IMR-90 (cell line): Measurements from ENCODE around the gene TMED4. TPM values are rescaled to one million over a fixed set of nuclear protein-coding genes. Genes with fewer than 3 reads are reported as not detected.

Source experiments
- ATAC-seq: fragments of 200-7000 bp; cut with Tn5 transposase; 2 replicates; pipeline ENCODE4 v1.9.1; 2020; ENCODE audit warnings: low read depth, mild to moderate bottlenecking, moderate library complexity
- BruUV-seq: library from RNA; stranded (reverse); fragments of 400-500 nt; replicated peaks from 2 replicates; lab custom pipeline; 2021; lab: Mats Ljungman, UMichigan
- CTCF ChIA-PET: fragments of 300-600 bp; formaldehyde crosslinking; extraction: SDS; loops from one replicate; lab custom pipeline; 2021; ENCODE audit warnings: antibody characterized with exemption; lab: Yijun Ruan, JAX
- POLR2A ChIA-PET: fragments of 300-600 bp; sonication (Branson Sonifier 250); formaldehyde crosslinking; loops from one replicate; lab custom pipeline; 2022; ENCODE audit warnings: antibody characterized with exemption; ENCODE audit not compliant: unreplicated experiment; lab: Charles Lee
- DNase-seq: peaks from one replicate; pipeline ENCODE4 v3.0.0; 2013
- H2AFZ ChIP-seq: replicated peaks from 2 replicates; pipeline ENCODE3; 2013; ENCODE audit warnings: low read length, mild to moderate bottlenecking; ENCODE audit not compliant: poor library complexity
- H2AK5ac ChIP-seq: 2 replicates; pipeline ENCODE4 v1.6.1; 2013; ENCODE audit warnings: low read depth, low read length, inconsistent platforms
- H2AK9ac ChIP-seq: replicated peaks from 2 replicates; pipeline ENCODE3; 2013; ENCODE audit warnings: mild to moderate bottlenecking, low read depth, low read length, moderate library complexity; ENCODE audit not compliant: poor library complexity
- H2BK120ac ChIP-seq: 2 replicates; pipeline ENCODE4 v1.6.1; 2013; ENCODE audit warnings: low read depth, low read length, inconsistent platforms
- H2BK15ac ChIP-seq: 3 replicates; pipeline ENCODE4 v1.6.1; 2013; ENCODE audit warnings: low read depth, low read length, inconsistent platforms
- H2BK20ac ChIP-seq: 2 replicates; pipeline ENCODE4 v1.6.1; 2013; ENCODE audit warnings: low read depth, mild to moderate bottlenecking, inconsistent platforms, low read length, moderate library complexity
- H2BK5ac ChIP-seq: 2 replicates; pipeline ENCODE4 v1.6.1; 2013; ENCODE audit warnings: mild to moderate bottlenecking, low read depth, low read length, inconsistent platforms; ENCODE audit not compliant: poor library complexity, severe bottlenecking
- H3K14ac ChIP-seq: replicated peaks from 2 replicates; pipeline ENCODE4 v1.6.1; 2013; ENCODE audit warnings: low read depth, low read length, inconsistent platforms
- H3K18ac ChIP-seq: 2 replicates; pipeline ENCODE4 v1.6.1; 2013; ENCODE audit warnings: low read depth, low read length, control low read depth
- H3K23ac ChIP-seq: 2 replicates; pipeline ENCODE4 v1.6.1; 2013; ENCODE audit warnings: low read depth, low read length, inconsistent platforms
- H3K27ac ChIP-seq: 2 replicates; pipeline ENCODE4 v1.5.1; 2013; ENCODE audit warnings: mild to moderate bottlenecking, control low read depth, low read length; ENCODE audit not compliant: insufficient read depth
- H3K27me3 ChIP-seq: 2 replicates; pipeline ENCODE4 v1.6.1; 2013; ENCODE audit warnings: low read length; ENCODE audit not compliant: control insufficient read depth, insufficient read depth
- H3K36me3 ChIP-seq: 2 replicates; pipeline ENCODE4 v1.6.1; 2013; ENCODE audit warnings: low read length, mixed read lengths; ENCODE audit not compliant: control insufficient read depth, insufficient read depth
- H3K4ac ChIP-seq: 2 replicates; pipeline ENCODE4 v1.6.1; 2013; ENCODE audit warnings: low read depth, low read length, inconsistent platforms
- H3K4me1 ChIP-seq: 2 replicates; pipeline ENCODE4 v1.6.1; 2013; ENCODE audit warnings: low read length, mixed read lengths; ENCODE audit not compliant: control insufficient read depth, insufficient read depth
- H3K4me2 ChIP-seq: 2 replicates; pipeline ENCODE4 v1.6.1; 2013; ENCODE audit warnings: low read depth, mild to moderate bottlenecking, control low read depth, low read length, moderate library complexity
- H3K4me3 ChIP-seq: 2 replicates; pipeline ENCODE4 v1.5.1; 2013; ENCODE audit warnings: low read depth, mild to moderate bottlenecking, control low read depth, low read length, moderate library complexity; ENCODE audit not compliant: insufficient read depth
- H3K56ac ChIP-seq: 2 replicates; pipeline ENCODE4 v1.6.1; 2013; ENCODE audit warnings: low read length, inconsistent platforms; ENCODE audit not compliant: insufficient read depth; ENCODE audit errors: extremely low read depth
- H3K79me1 ChIP-seq, 2 experiments: 2 replicates each; pipeline ENCODE4 v1.6.1; 2013; ENCODE audit warnings: low read length in 2 of 2, inconsistent platforms in 1 of 2, low read depth in 1 of 2
- H3K9ac ChIP-seq: 2 replicates; pipeline ENCODE4 v1.6.1; 2013; ENCODE audit warnings: low read depth, low read length, control low read depth
- H3K9me1 ChIP-seq: 2 replicates; pipeline ENCODE4 v1.6.1; 2013; ENCODE audit warnings: low read length, inconsistent platforms; ENCODE audit not compliant: insufficient read depth
- H3K9me3 ChIP-seq: 2 replicates; pipeline ENCODE4 v1.6.1; 2013; ENCODE audit warnings: low read length; ENCODE audit not compliant: control insufficient read depth, insufficient read depth
- H4K20me1 ChIP-seq: 2 replicates; pipeline ENCODE4 v1.6.1; 2013; ENCODE audit warnings: low read length, inconsistent platforms; ENCODE audit not compliant: insufficient read depth
- H4K5ac ChIP-seq: 2 replicates; pipeline ENCODE4 v1.6.1; 2013; ENCODE audit warnings: mild to moderate bottlenecking, low read depth, low read length, control low read depth
- H4K8ac ChIP-seq, 2 experiments: 2 replicates each; pipeline ENCODE4 v1.6.1; 2013; ENCODE audit warnings: low read depth in 2 of 2, low read length in 2 of 2, control low read depth in 1 of 2, inconsistent platforms in 1 of 2
- H4K91ac ChIP-seq: 2 replicates; pipeline ENCODE4 v1.6.1; 2013; ENCODE audit warnings: low read depth, low read length, inconsistent platforms; ENCODE audit not compliant: insufficient read depth
- CEBPB ChIP-seq: IDR thresholded peaks from 2 replicates; pipeline ENCODE4 v1.6.1; 2012; ENCODE audit warnings: low read depth, low read length, improper control_type of control experiment
- CHD1 ChIP-seq: IDR thresholded peaks from 2 replicates; pipeline ENCODE4 v1.6.1; 2012; ENCODE audit warnings: low read depth, low read length, improper control_type of control experiment
- MAFK ChIP-seq: IDR thresholded peaks from 2 replicates; pipeline ENCODE4 v1.6.1; 2012; ENCODE audit warnings: low read depth, low read length, improper control_type of control experiment
- MXI1 ChIP-seq: IDR thresholded peaks from 2 replicates; pipeline ENCODE4 v1.6.1; 2012; ENCODE audit warnings: low read depth, mild to moderate bottlenecking, low read length, moderate library complexity, borderline replicate concordance
- RAD21 ChIP-seq: IDR thresholded peaks from 2 replicates; pipeline ENCODE4 v1.6.1; 2012; ENCODE audit warnings: low read length, improper control_type of control experiment
- RFX5 ChIP-seq: IDR thresholded peaks from 2 replicates; pipeline ENCODE4 v1.8.0; 2012; ENCODE audit warnings: low read depth, mild to moderate bottlenecking, low read length, moderate library complexity
- SMC3 ChIP-seq: fragments of 150-350 bp; IDR thresholded peaks from 2 replicates; pipeline ENCODE4 v1.6.1; 2016; ENCODE audit warnings: low read depth, mild to moderate bottlenecking, antibody characterized with exemption, low read length, moderate library complexity
- USF2 ChIP-seq: fragments of 150-350 bp; IDR thresholded peaks from 2 replicates; pipeline ENCODE4 v1.6.1; 2017; ENCODE audit warnings: mild to moderate bottlenecking, antibody characterized with exemption, low read length, low read depth
- WGBS, 2 experiments: methylation state at CpG; one replicate each; pipeline versions ENCODE4 v1.1.5 to v1.1.7; 2013; ENCODE audit warnings: missing lambda C conversion rate in 2 of 2; ENCODE audit not compliant: insufficient read length in 1 of 2; ENCODE audit errors: extremely low coverage in 2 of 2; 5-methylcytosine and 5-hydroxymethylcytosine counted together
- dilution Hi-C: fragments of 300-500 bp; cut with HindIII; formaldehyde crosslinking; loops from one replicate; pipeline ENCODE4 v1.14.3; 2018; ENCODE audit warnings: low sequenced_read_pairs; ENCODE audit not compliant: unreplicated experiment
- in situ Hi-C: fragments of 300-500 bp; cut with MboI; formaldehyde crosslinking; loops from 3 replicates; pipeline ENCODE4 v1.14.3; 2019; ENCODE audit warnings: low sequenced_read_pairs, inconsistent platforms, mixed read lengths
- intact Hi-C: fragments of 100-400 bp; cut with micrococcal nuclease; formaldehyde crosslinking; loops from 2 replicates; pipeline ENCODE4 v1.10.0; 2022
- polyA plus RNA-seq, 3 experiments: library from polyadenylated mRNA; depleted of rRNA; stranded (reverse); fragments of >200 nt; gene quantifications; 2 replicates each; pipeline ENCODE4 v1.2.3, GENCODE V29; 2012; ENCODE audit warnings: low replicate concordance in 1 of 3
- total RNA-seq: library from RNA; depleted of rRNA; stranded (reverse); fragments of >200 nt; gene quantifications from 2 replicates; pipeline ENCODE4 v1.2.3, GENCODE V29; 2012

TMED4 gene
- total and polyA plus RNA-seq, 2 of the 4 experiments (the other 2 are of a cell fraction), result 58.6 to 92.7 TPM

DNA sequence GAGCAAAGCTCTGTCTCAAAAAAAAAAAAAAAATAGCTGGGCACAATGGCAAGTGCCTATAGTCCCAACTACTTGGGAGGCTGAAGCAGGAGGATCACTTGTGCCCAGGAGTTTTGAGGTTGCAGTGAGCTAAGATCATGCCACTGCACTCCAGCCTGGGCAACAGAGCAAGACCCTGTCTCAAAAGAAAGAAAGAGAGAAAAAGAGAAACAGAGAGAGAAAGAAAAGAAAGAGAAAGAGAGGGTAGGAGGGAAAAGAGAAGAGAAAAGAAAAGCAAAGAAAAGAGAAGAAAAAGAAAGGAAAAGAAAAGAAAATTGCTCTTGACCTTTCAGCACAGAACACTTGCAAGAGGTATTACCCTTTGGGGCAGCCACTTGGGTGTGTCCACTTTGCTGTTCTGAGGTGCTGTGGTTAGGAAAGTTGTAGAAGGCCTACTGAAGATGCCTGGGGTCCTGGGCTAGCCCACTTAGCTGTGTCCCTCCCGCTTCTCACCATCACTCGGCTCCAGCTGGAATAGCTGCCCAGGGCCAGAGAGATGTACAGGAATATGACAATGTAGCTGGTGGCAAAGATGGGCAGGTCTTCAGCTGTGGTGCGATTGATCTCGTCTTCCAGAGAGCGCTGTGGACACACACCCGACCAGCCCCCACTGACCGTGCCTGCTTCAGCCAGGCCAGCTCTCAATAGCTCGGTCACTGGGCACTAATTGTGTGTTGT is 46.5 kb downstream of the TMED4 start:
- H3K56ac ChIP-seq, result no peak overlapping the region
- no peak overlapping the region for H4K8ac ChIP-seq
- no peak overlapping the region for H2BK15ac ChIP-seq
- H3K36me3 ChIP-seq, result no peaks in the 10 kb centered on the region
- no peak overlapping the region for H3K9ac ChIP-seq
- no peak overlapping the region for H3K27ac ChIP-seq
- DNase-seq, result no peak
- H3K4me2 ChIP-seq, result no peak overlapping the region
- CTCF ChIA-PET, result interaction anchor here (0.6 to 1.5 kb wide), 4 partner anchors 15 to 30 kb away, joined by 3 to 4 read pairs (median 4); no protein-coding TSS in a partner anchor
- H3K4ac ChIP-seq, result no peak overlapping the region
- H3K23ac ChIP-seq, result no peak overlapping the region
- in situ Hi-C loops (no loop called here), dilution Hi-C loops (no loop called here), intact Hi-C loops (no loop called here)
- no TSS peak for BruUV-seq
- H3K27me3 ChIP-seq, result no peaks in the 10 kb centered on the region
- no peak overlapping the region for H3K18ac ChIP-seq
- no peak overlapping the region for H4K5ac ChIP-seq
- ATAC-seq, result no peak
- H2BK120ac ChIP-seq, result no peak overlapping the region
- no peaks in the 10 kb centered on the region for H3K9me3 ChIP-seq
- WGBS, 2 experiments, result 95% methylated on average over 6 of the region's 8 CpGs; no CpG with 5 or more reads in 1 of the 2 experiments
- H2AK5ac ChIP-seq, result no peak overlapping the region
- peaks cover 16% of the 10 kb centered on the region for H3K4me1 ChIP-seq
- H3K79me1 ChIP-seq, result no peaks in the 10 kb centered on the region
- no peak overlapping the region for H3K14ac ChIP-seq
- H3K9me1 ChIP-seq, result peaks cover 19% of the 10 kb centered on the region
- no peaks in the 10 kb centered on the region for H4K20me1 ChIP-seq
- H4K91ac ChIP-seq, result no peak overlapping the region
- H2BK5ac ChIP-seq, result no peak overlapping the region
- H2BK20ac ChIP-seq, result no peak overlapping the region
- POLR2A ChIA-PET, result no interaction called here
- no peak overlapping the region for H2AFZ ChIP-seq
- no peak overlapping the region for H2AK9ac ChIP-seq
- no peak overlapping the region for H3K4me3 ChIP-seq
- TF ChIP-seq RFX5 (no peak), CHD1 (no peak), CEBPB (no peak), MXI1 (no peak), SMC3 (no peak), RAD21 (no peak), USF2 (no peak), MAFK (no peak)
